Adrenal gland (tissue), 12 donors: ENCODE results near the gene ADSS1. TPM values are rescaled to one million over a fixed set of nuclear protein-coding genes. Genes with fewer than 3 reads are reported as not detected.

Experiments used
- DNase-seq, 7 donors: peaks; one replicate each; pipeline ENCODE4 v3.0.0-alpha.2; 2019 to 2020
- H3K27ac ChIP-seq, 5 donors: fragments of 200-600 bp; sonication (generic) in 4 of 5; 1 replicate in 3 of 5; 2 replicates in 2 of 5; pipeline versions ENCODE4 v1.5.1 to v1.8.0; 2016 to 2020; ENCODE audit warnings: mild to moderate bottlenecking in 1 of 5
- H3K27me3 ChIP-seq: fragments of 200-600 bp; 2 replicates; pipeline ENCODE4 v1.8.0; 2021
- H3K36me3 ChIP-seq, 2 donors: fragments of 200-600 bp; replicated peaks in 1 of 2; 1 replicate in 1 of 2; 2 replicates in 1 of 2; pipeline versions ENCODE4 v1.5.1 to v1.8.0; 2018 to 2022
- H3K4me1 ChIP-seq, 2 donors: fragments of 200-600 bp; replicated peaks in 1 of 2; 1 replicate in 1 of 2; 2 replicates in 1 of 2; pipeline versions ENCODE4 v1.5.1 to v1.8.0; 2018 to 2021
- H3K4me3 ChIP-seq, 4 donors: fragments of 200-600 bp; sonication (generic) in 3 of 4; one replicate each; pipeline ENCODE4 v1.5.1; 2016 to 2018
- H3K9me3 ChIP-seq, 3 donors: fragments of 200-600 bp; sonication (generic) in 1 of 3; replicated peaks in 1 of 3; 1 replicate in 2 of 3; 2 replicates in 1 of 3; pipeline versions ENCODE4 v1.5.1 to v1.8.0; 2016 to 2021
- POLR2A ChIP-seq, 2 donors: fragments of 450-650 bp; IDR thresholded peaks; one replicate each; pipeline ENCODE4 v1.6.1; 2017; ENCODE audit warnings: antibody characterized with exemption in 2 of 2, mild to moderate bottlenecking in 2 of 2, moderate library complexity in 1 of 2
- WGBS, 4 donors: extraction: QIAGEN DNeasy Blood & Tissue Kit in 2 of 4; methylation state at CpG; one replicate each; pipeline versions ENCODE4 v1.1.5 to v1.1.7; 2013 to 2017; 5-methylcytosine and 5-hydroxymethylcytosine counted together
- intact Hi-C, 2 donors: fragments of 100-400 bp; cut with DNase I; formaldehyde crosslinking; loops; one replicate each; pipeline versions ENCODE4 v1.14.1 to v1.15.0; 2022 to 2023
- polyA plus RNA-seq, 3 donors: library from polyadenylated mRNA; stranded (reverse); fragments of 200-250 nt in 2 of 3; fragments of 350-450 nt in 1 of 3; fragmentation: Illumina TruSeq in 1 of 3; extraction: RNeasy Lipid Tissue Mini Kit (QIAGEN cat#74804) in 1 of 3; gene quantifications; one replicate each; pipeline ENCODE4 v1.2.3, GENCODE V29; 2013 to 2014
- total RNA-seq, 9 donors: library from RNA; depleted of rRNA in 4 of 9; stranded (reverse); fragments of >200 nt in 4 of 9; fragments of 120-200 nt in 1 of 9; fragmentation: NEBNext Ultra II Directional in 1 of 9; extraction: Animal tissue kit (Norgen Biotek cat#: 25700) in 1 of 9; gene quantifications; one replicate each; pipeline versions ENCODE4 v1.1.0 to v1.2.4, GENCODE V29; 2013 to 2023
- TF ChIP-seq, protein P1 (sequence below), 6 experiments: fragments of 450-650 bp in 4 of 6; fragments of 200-600 bp in 2 of 6; sonication (generic) in 1 of 6; IDR thresholded peaks; 1 replicate in 5 of 6; 2 replicates in 1 of 6; pipeline versions ENCODE4 v1.5.1 to v1.8.0; 2016 to 2021; ENCODE audit warnings: antibody characterized with exemption in 6 of 6, mild to moderate bottlenecking in 2 of 6, moderate library complexity in 1 of 6
- donor health status: healthy with polysubstance abuse.
- donor health status: Bipolar disorder and iron deficiency.
- donor health status: DM: yes; HTN: yes; CAD: no.
- donor health status: DM: no; HTN: no; CAD: no.
- donor health status: DM: no; HTN: no; CAD: no.
- donor health status: DM: yes; HTN: yes; CAD: no.

The ADSS1 gene
- total and polyA plus RNA-seq, 12 donors, result 4.0 to 39.1 (median 16.9) TPM

DNA sequence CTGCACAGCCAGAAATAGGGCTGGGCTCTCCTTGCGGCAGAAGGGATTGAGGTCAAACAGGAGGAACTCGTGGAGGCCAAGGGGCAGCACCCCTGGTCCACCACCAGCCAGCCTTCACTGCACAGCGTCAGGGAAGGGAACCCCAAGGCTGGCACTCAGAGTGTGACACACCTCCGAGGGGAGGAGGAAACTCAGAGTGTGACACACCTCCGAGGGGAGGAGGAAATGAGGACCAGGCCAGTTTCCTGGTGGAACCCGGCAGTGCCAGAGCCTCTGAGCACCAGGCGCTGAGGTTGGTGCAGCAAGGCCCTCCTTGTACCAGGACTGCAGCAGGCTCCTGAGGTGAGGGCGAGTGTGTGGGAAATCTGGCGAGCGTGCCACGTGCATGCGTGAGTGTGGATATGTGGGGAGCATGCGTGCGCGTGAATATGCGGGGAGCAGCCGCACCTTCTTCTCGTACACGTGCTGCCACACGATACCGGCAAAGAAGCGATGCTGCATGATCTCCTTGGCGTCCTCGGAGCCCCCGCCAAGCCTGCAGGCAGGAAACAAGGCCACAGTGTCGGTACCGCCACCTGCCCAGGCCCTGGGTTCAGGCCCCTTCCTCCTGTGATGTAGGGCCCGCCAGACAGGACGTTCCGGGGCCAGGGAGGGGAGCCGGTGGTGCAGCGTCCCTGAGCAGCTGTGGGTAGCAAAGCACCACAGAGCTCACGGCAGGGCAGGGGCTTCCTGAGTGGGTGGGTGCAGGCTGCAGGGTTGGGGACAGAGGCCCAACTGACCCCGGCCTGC lies 48.1 kb downstream of the ADSS1 start:
- DNase-seq, result no peak
- Histone ChIP-seq H3K27me3 (no peaks in the 10 kb centered on the region), H3K9me3 (no peaks in the 10 kb centered on the region), H3K4me3 (no peak overlapping the region), H3K36me3 (peaks cover 0 to 55% of the 10 kb centered on the region in 2 donors), H3K4me1 (peaks cover 0 to 4% of the 10 kb centered on the region in 2 donors), H3K27ac (no peak overlapping the region)
- intact Hi-C loops, result loop anchor here (5.0 kb wide), 1 partner anchor 50 kb away; no protein-coding TSS in a partner anchor
- TF ChIP-seq, protein P1, sequence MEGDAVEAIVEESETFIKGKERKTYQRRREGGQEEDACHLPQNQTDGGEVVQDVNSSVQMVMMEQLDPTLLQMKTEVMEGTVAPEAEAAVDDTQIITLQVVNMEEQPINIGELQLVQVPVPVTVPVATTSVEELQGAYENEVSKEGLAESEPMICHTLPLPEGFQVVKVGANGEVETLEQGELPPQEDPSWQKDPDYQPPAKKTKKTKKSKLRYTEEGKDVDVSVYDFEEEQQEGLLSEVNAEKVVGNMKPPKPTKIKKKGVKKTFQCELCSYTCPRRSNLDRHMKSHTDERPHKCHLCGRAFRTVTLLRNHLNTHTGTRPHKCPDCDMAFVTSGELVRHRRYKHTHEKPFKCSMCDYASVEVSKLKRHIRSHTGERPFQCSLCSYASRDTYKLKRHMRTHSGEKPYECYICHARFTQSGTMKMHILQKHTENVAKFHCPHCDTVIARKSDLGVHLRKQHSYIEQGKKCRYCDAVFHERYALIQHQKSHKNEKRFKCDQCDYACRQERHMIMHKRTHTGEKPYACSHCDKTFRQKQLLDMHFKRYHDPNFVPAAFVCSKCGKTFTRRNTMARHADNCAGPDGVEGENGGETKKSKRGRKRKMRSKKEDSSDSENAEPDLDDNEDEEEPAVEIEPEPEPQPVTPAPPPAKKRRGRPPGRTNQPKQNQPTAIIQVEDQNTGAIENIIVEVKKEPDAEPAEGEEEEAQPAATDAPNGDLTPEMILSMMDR (IDR thresholded peaks at IDR 0.05), result no peak
- no peak for TF ChIP-seq POLR2A (IDR thresholded peaks at IDR 0.05)
- WGBS, 4 donors, result 85 to 90% (median 87%) methylated on average over 20 to 34 of the region's 34 CpGs

DNA sequence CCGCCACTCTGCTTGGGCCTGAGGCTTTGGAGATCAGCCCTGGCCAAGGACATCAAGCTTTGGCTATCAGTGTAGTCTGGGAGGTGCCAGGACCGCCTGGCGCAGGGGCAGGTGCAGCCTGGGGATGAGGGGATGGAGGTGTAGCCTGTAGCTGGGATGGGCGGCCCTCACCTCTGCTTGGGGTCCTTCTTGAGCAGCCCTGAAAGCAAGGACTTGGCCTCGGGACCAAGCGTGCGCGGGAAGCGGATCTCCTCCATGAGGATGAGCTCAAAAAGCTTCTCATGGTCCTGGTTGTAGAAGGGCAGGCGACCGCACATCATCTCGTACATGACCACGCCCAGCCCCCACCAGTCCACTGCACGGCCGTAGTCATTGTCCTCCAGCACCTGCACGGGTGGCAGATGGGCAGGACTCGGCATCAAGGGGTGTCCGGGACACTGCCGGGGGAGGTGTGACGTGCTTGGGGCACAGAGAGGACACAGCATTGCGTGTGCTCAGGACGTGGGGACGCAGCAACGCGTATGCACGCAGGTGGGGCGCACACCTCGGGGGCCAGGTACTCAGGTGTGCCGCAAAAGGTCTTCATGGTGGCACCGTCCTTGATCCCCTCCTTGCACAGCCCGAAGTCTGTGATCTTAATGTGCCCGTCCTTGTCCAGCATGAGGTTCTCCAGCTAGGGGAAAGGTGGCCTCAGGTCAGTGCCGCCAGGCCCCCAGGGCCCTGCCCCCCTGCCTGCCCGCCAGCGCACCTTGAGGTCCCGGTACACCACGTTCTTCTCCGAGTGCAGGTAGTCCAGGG lies 48.9 kb downstream of the ADSS1 start:
- Histone ChIP-seq H3K36me3 (peaks cover 0 to 55% of the 10 kb centered on the region in 2 donors), H3K4me3 (no peak overlapping the region), H3K27me3 (no peaks in the 10 kb centered on the region), H3K4me1 (peaks cover 0 to 4% of the 10 kb centered on the region in 2 donors), H3K9me3 (no peaks in the 10 kb centered on the region), H3K27ac (no peak overlapping the region)
- no peak for TF ChIP-seq POLR2A (IDR thresholded peaks at IDR 0.05)
- TF ChIP-seq, protein P1 (IDR thresholded peaks at IDR 0.05), result no peak
- intact Hi-C loops, result loop anchor here (5.0 kb wide), 1 partner anchor 49 kb away; no protein-coding TSS in a partner anchor
- 81 to 91% (median 90%) methylated on average over 11 to 38 of the region's 38 CpGs for WGBS, 4 donors
- DNase-seq, result no peak

DNA sequence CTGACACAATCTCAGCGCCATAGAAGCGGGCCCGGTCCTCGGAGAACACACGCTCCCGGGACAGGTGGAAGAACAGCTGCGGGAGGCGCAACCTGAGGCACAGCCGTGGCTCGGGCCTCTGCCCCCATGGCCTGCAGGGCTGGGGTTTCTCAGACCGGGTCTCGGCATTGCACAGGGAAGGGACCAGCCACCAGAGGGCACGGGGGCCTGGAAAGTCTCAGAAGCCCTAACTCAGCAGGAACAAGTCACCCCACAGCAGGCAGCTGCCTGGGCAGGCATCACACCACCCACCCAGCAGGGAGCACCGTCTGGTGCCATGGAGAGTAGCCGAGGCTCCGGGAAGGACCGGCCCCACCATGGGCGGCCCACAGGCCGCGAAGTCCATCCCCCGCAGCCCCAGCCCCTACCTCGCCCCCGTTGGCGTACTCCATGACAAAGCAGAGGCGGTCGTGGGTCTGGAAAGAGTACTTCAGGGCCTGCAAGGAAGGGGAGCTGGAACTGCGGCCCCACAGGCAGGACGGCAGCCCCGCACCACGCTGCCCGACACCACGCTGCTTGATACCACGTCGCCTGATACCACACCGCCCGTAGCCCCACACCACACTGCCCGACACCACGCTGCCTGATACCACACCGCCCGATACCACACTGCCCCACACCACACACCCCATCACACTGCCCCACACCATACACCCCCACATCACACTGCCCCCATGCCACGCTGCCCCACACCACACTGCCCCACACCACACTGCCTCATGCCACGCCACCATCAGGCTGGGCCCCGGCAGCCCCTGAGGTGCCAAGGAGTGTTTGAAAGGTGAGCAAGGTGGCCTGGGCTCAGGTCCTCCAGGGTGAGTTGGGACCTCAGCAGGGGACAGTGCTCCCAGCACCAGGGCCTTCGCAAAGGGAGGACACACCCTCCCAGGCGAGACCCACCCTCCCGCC lies 49.8 kb downstream of the ADSS1 start:
- H3K9me3 ChIP-seq, result no peaks in the 10 kb centered on the region
- H3K4me1 ChIP-seq, result peaks cover 0 to 2% of the 10 kb centered on the region in 2 donors
- no peak overlapping the region for H3K4me3 ChIP-seq
- no peaks in the 10 kb centered on the region for H3K27me3 ChIP-seq
- intact Hi-C loops, result loop anchor here (5.0 kb wide), 1 partner anchor 49 kb away; no protein-coding TSS in a partner anchor
- no peak for TF ChIP-seq POLR2A (IDR thresholded peaks at IDR 0.05)
- TF ChIP-seq, protein P1 (IDR thresholded peaks at IDR 0.05), result no peak
- no peak overlapping the region for H3K27ac ChIP-seq
- 89 to 97% (median 93%) methylated on average over 22 to 46 of the region's 46 CpGs for WGBS, 4 donors
- no peak for DNase-seq
- peaks cover 0 to 55% of the 10 kb centered on the region in 2 donors for H3K36me3 ChIP-seq
